ENCODE results near the gene APOF. TPM values are rescaled to one million over a fixed set of nuclear protein-coding genes. Genes with fewer than 3 reads are reported as not detected.
"Not testable (repeated sequence)": the region's sequence is repeated elsewhere in the genome, so short reads cannot be mapped to it uniquely, and the experiment has no call there.

The APOF gene
- polyA plus RNA-seq, 1 experiment = not detected

DNA sequence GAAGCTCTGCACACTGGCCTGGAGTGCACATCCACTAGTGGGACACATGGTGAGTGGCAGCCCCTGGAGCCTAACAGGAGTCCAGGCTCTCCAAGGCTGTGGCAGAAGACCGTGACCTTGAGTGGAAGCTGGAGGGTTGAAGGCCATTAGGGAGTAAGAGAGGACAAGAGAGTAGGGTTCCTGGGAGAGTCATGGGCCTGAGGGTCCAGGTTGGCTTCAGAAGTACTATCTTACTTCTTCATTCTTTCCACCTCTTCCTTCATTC lies 23.6 kb downstream of the APOF start:
- TF ChIP-seq, protein P1, sequence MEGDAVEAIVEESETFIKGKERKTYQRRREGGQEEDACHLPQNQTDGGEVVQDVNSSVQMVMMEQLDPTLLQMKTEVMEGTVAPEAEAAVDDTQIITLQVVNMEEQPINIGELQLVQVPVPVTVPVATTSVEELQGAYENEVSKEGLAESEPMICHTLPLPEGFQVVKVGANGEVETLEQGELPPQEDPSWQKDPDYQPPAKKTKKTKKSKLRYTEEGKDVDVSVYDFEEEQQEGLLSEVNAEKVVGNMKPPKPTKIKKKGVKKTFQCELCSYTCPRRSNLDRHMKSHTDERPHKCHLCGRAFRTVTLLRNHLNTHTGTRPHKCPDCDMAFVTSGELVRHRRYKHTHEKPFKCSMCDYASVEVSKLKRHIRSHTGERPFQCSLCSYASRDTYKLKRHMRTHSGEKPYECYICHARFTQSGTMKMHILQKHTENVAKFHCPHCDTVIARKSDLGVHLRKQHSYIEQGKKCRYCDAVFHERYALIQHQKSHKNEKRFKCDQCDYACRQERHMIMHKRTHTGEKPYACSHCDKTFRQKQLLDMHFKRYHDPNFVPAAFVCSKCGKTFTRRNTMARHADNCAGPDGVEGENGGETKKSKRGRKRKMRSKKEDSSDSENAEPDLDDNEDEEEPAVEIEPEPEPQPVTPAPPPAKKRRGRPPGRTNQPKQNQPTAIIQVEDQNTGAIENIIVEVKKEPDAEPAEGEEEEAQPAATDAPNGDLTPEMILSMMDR (IDR thresholded peaks at IDR 0.05; ENCODE audit: low read depth, low read length) = no peak
- ChIA-PET CTCF (no interaction called here), POLR2A (interaction anchor here (1.9 kb wide), 1 partner anchor 23 kb away, joined by 5 read pairs; the partner anchor contains the start of gene CNPY2)
- DNase-seq (ENCODE audit: low read depth, low spot score) = no peak
- Histone ChIP-seq H3K27ac (ENCODE audit: low read depth, low read length) (no peak overlapping the region), H3K4me3 (ENCODE audit: low read depth, low read length) (no peak overlapping the region), H3K9me3 (ENCODE audit: control insufficient read depth, insufficient read depth, low read length) (no peaks in the 10 kb centered on the region), H3K27me3 (ENCODE audit: control insufficient read depth, insufficient read depth, low read length) (no peaks in the 10 kb centered on the region)

DNA sequence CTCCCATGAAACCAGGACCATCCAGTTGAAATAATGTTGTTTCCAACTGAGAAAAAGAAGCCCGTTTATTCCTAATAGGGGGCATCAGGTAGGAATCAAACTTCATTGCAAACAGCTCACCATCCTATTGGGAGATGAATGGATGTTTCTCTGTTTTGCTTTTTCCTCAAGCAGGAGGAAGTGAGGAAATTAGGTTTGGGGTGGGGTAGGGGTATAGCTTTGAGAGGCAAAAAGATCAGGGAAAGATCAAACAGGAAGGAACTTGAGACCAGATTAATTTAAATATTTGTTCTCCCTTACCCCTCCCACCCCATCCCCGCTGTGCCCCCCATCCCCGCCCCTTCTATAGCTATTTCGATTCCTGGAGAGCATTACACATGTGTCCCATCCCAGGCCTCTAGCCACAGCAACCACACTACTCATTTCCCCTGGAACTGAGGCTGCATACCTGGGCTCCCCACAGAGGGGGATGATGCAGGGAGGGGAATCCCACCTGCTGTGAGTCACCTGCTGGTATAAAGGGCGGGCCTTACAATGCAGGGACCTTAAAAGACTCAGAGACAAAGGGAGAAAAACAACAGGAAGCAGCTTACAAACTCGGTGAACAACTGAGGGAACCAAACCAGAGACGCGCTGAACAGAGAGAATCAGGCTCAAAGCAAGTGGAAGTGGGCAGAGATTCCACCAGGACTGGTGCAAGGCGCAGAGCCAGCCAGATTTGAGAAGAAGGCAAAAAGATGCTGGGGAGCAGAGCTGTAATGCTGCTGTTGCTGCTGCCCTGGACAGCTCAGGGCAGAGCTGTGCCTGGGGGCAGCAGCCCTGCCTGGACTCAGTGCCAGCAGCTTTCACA lies 24.1 kb downstream of the APOF start, which contains the start of gene IL23A:
IL23A (plus strand) TSS at position 577 of the 850 bp plus-strand sequence; CDS start at position 738, 161 bp downstream.
- POLR2A ChIA-PET = interaction anchor here (1.0 to 1.9 kb wide), 3 partner anchors 10 to 22 kb away, joined by 3 to 5 read pairs (median 3); partner anchors contain the start of genes CNPY2 and STAT2
- Histone ChIP-seq H3K27ac (ENCODE audit: low read depth, low read length) (no peak within 1 kb of the TSS), H3K9me3 (ENCODE audit: control insufficient read depth, insufficient read depth, low read length) (no peaks in the 10 kb centered on the region), H3K27me3 (ENCODE audit: control insufficient read depth, insufficient read depth, low read length) (no peaks in the 10 kb centered on the region), H3K4me3 (ENCODE audit: low read depth, low read length) (no peak within 1 kb of the TSS)
- CTCF ChIA-PET = interaction anchor here (1.2 kb wide), 1 partner anchor 126 kb away, joined by 9 read pairs; no protein-coding TSS in a partner anchor
- TF ChIP-seq, protein P1 (IDR thresholded peaks at IDR 0.05; ENCODE audit: low read depth, low read length) = no peak
- DNase-seq (ENCODE audit: low read depth, low spot score) = no peak

DNA sequence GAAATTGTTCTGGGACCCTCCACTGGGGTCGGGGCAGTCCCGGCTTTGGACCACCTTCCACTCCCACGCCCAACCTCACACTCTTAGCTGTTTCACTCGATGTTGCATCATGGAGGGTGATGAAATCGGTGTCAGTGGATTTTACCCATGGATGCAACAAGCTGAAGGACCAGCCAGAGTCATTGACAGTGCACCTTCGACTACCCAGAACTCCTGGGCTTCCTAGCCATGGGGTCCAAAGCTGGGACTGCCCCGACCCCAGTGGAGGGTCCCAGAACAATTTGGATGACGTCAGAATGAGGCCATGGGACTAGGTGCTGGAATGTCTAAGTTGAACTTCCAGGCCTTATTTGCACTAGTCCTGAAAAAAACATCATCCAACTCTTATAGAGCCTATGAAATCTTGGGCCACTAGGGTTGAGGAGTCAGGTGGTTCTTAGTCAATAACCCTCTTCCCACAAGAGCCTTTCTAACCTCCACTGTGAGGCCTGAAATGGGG lies 24.9 kb downstream of the APOF start:
- Histone ChIP-seq H3K27ac (ENCODE audit: low read depth, low read length) (no peak overlapping the region), H3K9me3 (ENCODE audit: control insufficient read depth, insufficient read depth, low read length) (no peaks in the 10 kb centered on the region), H3K4me3 (ENCODE audit: low read depth, low read length) (no peak overlapping the region), H3K27me3 (ENCODE audit: control insufficient read depth, insufficient read depth, low read length) (no peaks in the 10 kb centered on the region)
- DNase-seq (ENCODE audit: low read depth, low spot score) = no peak
- CTCF ChIA-PET = interaction anchor here (0.7 to 1.2 kb wide), 2 partner anchors 46 to 126 kb away, joined by 3 to 9 read pairs; no protein-coding TSS in a partner anchor
- POLR2A ChIA-PET = interaction anchor here (1.0 to 1.9 kb wide), 3 partner anchors 11 to 22 kb away, joined by 3 to 5 read pairs (median 3); partner anchors contain the start of genes CNPY2 and STAT2
- TF ChIP-seq, protein P1 (IDR thresholded peaks at IDR 0.05; ENCODE audit: low read depth, low read length) = no peak

DNA sequence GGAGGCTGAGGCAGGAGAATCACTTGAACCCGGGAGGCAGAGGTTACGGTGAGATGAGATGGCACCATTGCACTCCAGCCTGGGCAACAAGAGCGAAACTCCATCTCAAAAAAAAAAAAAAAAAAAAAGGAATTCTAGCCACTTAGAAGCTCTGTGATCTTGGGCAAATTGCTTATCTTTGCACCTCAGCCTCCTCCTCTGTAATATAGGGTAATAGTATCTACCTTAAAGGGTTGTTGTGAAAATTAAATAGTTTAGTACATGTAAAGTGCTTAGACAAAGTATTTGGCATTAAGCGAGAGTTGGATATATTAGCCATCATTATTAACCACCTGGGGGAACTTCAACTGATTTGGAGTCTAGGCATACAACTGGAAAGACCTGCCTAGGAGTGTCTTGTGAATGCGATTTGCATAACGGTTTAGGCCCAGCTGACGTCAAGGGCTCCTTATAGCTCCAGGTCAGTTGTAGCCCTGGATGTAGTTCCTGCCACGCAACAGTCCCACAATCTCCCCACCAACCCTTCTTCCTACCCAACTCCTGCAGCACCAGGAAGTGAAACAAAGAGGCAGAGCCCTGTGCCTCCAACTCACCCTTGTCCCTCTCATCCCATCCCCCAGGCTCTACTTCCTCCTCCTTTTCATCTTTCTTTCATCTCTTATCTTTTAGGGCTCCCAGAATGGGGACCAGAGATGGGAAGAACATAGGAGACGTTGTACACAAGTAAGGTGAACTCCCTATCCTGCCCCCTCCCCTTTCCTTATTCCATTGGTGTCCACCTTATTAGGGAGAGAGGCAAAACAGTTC lies 26.1 kb downstream of the APOF start:
- TF ChIP-seq, protein P1 (IDR thresholded peaks at IDR 0.05; ENCODE audit: low read depth, low read length) = no peak
- Histone ChIP-seq H3K9me3 (ENCODE audit: control insufficient read depth, insufficient read depth, low read length) (no peaks in the 10 kb centered on the region), H3K27ac (ENCODE audit: low read depth, low read length) (no peak overlapping the region), H3K27me3 (ENCODE audit: control insufficient read depth, insufficient read depth, low read length) (no peaks in the 10 kb centered on the region), H3K4me3 (ENCODE audit: low read depth, low read length) (no peak overlapping the region)
- CTCF ChIA-PET = interaction anchor here (0.7 to 1.2 kb wide), 3 partner anchors 45 to 130 kb away, joined by 3 to 4 read pairs (median 3); no protein-coding TSS in a partner anchor
- POLR2A ChIA-PET = interaction anchor here (0.6 kb wide), 1 partner anchor 261 kb away, joined by 4 read pairs; no protein-coding TSS in a partner anchor
- DNase-seq (ENCODE audit: low read depth, low spot score) = no peak

DNA sequence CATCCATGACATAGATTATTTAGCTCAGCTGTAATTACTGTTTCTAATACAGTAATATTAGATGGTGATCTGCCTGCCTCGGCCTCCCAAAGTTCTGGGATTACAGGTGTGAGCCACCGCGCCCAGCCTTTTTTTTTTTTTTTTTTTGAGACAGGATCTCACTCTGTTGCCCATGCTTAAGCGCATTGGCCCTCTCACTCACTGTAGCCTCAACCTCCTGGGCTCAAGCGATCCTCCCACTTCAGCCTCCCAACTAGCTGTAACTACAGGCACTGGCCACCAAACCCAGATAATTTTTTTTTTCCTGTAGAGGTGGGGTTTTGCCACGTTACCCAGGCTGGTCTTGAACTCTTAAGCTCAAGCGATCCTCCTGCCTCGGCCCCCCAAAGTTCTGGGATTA lies 27.1 kb downstream of the APOF start:
- H3K27me3 ChIP-seq (ENCODE audit: control insufficient read depth, insufficient read depth, low read length); H3K9me3 ChIP-seq (ENCODE audit: control insufficient read depth, insufficient read depth, low read length); H3K27ac ChIP-seq (ENCODE audit: low read depth, low read length); H3K4me3 ChIP-seq (ENCODE audit: low read depth, low read length); POLR2A ChIA-PET; DNase-seq (ENCODE audit: low read depth, low spot score): not testable (repeated sequence)
- CTCF ChIA-PET = interaction anchor here (1.2 kb wide), 2 partner anchors 128 to 129 kb away, joined by 3 to 4 read pairs; no protein-coding TSS in a partner anchor
